HepG2 (cell line): ENCODE data around the gene REM2. TPM values are rescaled to one million over a fixed set of nuclear protein-coding genes. Genes with fewer than 3 reads are reported as not detected.
A peak's percentile ranks its signal among the peaks of the same experiment; 100 is the strongest.

ENCODE experiments used
- CEBPZ ChIP-seq: IDR thresholded peaks from 2 replicates; pipeline ENCODE4 v1.6.1; 2012; ENCODE audit warnings: low read length, improper control_type of control experiment
- CENPX ChIP-seq: sonication (generic); formaldehyde crosslinking; IDR thresholded peaks from 2 replicates; pipeline ENCODE4 v1.9.0; 2021; ENCODE audit warnings: mild to moderate bottlenecking, missing genetic modification reagents, moderate library complexity
- ELF4 ChIP-seq: sonication (generic); formaldehyde crosslinking; IDR thresholded peaks from 2 replicates; pipeline ENCODE4 v1.5.0; 2020; ENCODE audit warnings: missing genetic modification reagents, mild to moderate bottlenecking, moderate library complexity, borderline replicate concordance
- HIVEP1 ChIP-seq: sonication (generic); formaldehyde crosslinking; IDR thresholded peaks from 2 replicates; pipeline ENCODE4 v1.4.0; 2020; ENCODE audit warnings: mild to moderate bottlenecking, missing genetic modification reagents
- HNRNPK ChIP-seq: fragments of 200-400 bp; formaldehyde crosslinking; IDR thresholded peaks from 2 replicates; pipeline ENCODE4 v1.6.1; 2018; ENCODE audit warnings: low read length, low read depth, moderate library complexity, mild to moderate bottlenecking; ENCODE audit not compliant: poor library complexity, severe bottlenecking
- KDM2A ChIP-seq: sonication (generic); formaldehyde crosslinking; IDR thresholded peaks from 2 replicates; pipeline ENCODE4 v1.4.0; 2020; ENCODE audit warnings: low read depth, missing genetic modification reagents, borderline replicate concordance
- MEIS2 ChIP-seq: sonication (generic); formaldehyde crosslinking; IDR thresholded peaks from 2 replicates; pipeline ENCODE4 v1.9.0; 2021; ENCODE audit warnings: mild to moderate bottlenecking, missing genetic modification reagents
- NFKBIZ ChIP-seq: IDR thresholded peaks from 2 replicates; pipeline ENCODE4 v1.6.1; 2018; ENCODE audit warnings: missing genetic modification reagents, missing compliant biosample characterization
- NR2C2 ChIP-seq: sonication (generic); formaldehyde crosslinking; IDR thresholded peaks from 2 replicates; pipeline ENCODE4 v1.4.0; 2020; ENCODE audit warnings: missing genetic modification reagents, mild to moderate bottlenecking, moderate library complexity, borderline replicate concordance
- PAX8 ChIP-seq: sonication (generic); formaldehyde crosslinking; IDR thresholded peaks from 2 replicates; pipeline ENCODE4 v1.8.0; 2022; ENCODE audit warnings: mild to moderate bottlenecking, missing genetic modification reagents, borderline replicate concordance
- PHF5A ChIP-seq: IDR thresholded peaks from one replicate; pipeline ENCODE4 v1.6.1; 2018; ENCODE audit warnings: low read depth, missing genetic modification reagents; ENCODE audit not compliant: unreplicated experiment
- SNRNP70 ChIP-seq: fragments of 200-400 bp; formaldehyde crosslinking; IDR thresholded peaks from 2 replicates; pipeline ENCODE4 v1.6.1; 2017; ENCODE audit warnings: mild to moderate bottlenecking, low read depth, low read length, moderate library complexity
- SRSF9 ChIP-seq: fragments of 200-400 bp; formaldehyde crosslinking; IDR thresholded peaks from 2 replicates; pipeline ENCODE4 v1.6.1; 2018; ENCODE audit warnings: borderline replicate concordance, mild to moderate bottlenecking, low read depth, low read length; ENCODE audit not compliant: insufficient read depth, poor library complexity, severe bottlenecking
- TMF1 ChIP-seq: sonication (generic); formaldehyde crosslinking; IDR thresholded peaks from 2 replicates; pipeline ENCODE4 v1.8.1; 2022; ENCODE audit warnings: low read depth, missing genetic modification reagents
- WIZ ChIP-seq: sonication (generic); formaldehyde crosslinking; IDR thresholded peaks from 2 replicates; pipeline ENCODE4 v1.5.1; 2020; ENCODE audit warnings: mild to moderate bottlenecking, missing genetic modification reagents
- ZFP36L1 ChIP-seq: sonication (generic); formaldehyde crosslinking; IDR thresholded peaks from 2 replicates; pipeline ENCODE4 v1.8.0; 2022; ENCODE audit warnings: mild to moderate bottlenecking, missing genetic modification reagents, moderate library complexity
- ZNF343 ChIP-seq: sonication (generic); formaldehyde crosslinking; IDR thresholded peaks from 2 replicates; pipeline ENCODE4 v1.4.0; 2020; ENCODE audit warnings: mild to moderate bottlenecking, missing genetic modification reagents
- ZNF446 ChIP-seq: sonication (generic); formaldehyde crosslinking; IDR thresholded peaks from 2 replicates; pipeline ENCODE4 v1.5.0; 2020; ENCODE audit warnings: mild to moderate bottlenecking, missing genetic modification reagents
- ZNF670 ChIP-seq: sonication (generic); formaldehyde crosslinking; IDR thresholded peaks from 2 replicates; pipeline ENCODE4 v1.8.0; 2022; ENCODE audit warnings: mild to moderate bottlenecking, missing genetic modification reagents, borderline replicate concordance
- ZNF878 ChIP-seq: sonication (generic); formaldehyde crosslinking; IDR thresholded peaks from 2 replicates; pipeline ENCODE4 v1.8.1; 2023; ENCODE audit warnings: mild to moderate bottlenecking, missing genetic modification reagents, moderate library complexity
- ZSCAN21 ChIP-seq: sonication (generic); formaldehyde crosslinking; IDR thresholded peaks from 2 replicates; pipeline ENCODE4 v1.8.0; 2022; ENCODE audit warnings: mild to moderate bottlenecking, missing genetic modification reagents, moderate library complexity, borderline replicate concordance
- ZUFSP ChIP-seq: sonication (generic); formaldehyde crosslinking; IDR thresholded peaks from 2 replicates; pipeline ENCODE4 v1.9.0; 2021; ENCODE audit warnings: missing genetic modification reagents, mild to moderate bottlenecking, borderline replicate concordance
- ZZZ3 ChIP-seq: sonication (generic); formaldehyde crosslinking; IDR thresholded peaks from 2 replicates; pipeline ENCODE4 v1.4.0; 2020; ENCODE audit warnings: missing genetic modification reagents, mild to moderate bottlenecking, borderline replicate concordance
- polyA plus RNA-seq, 8 experiments: library from polyadenylated mRNA; depleted of rRNA in 3 of 8; stranded (reverse) in 7 of 8; unstranded in 1 of 8; fragments of >200 nt; fragmentation: Illumina TruSeq in 4 of 8; extraction: Trizol in 4 of 8; gene quantifications; 2 replicates each; pipeline versions ENCODE4 v1.2.1 to v1.2.3, GENCODE V29; 2011 to 2016; ENCODE audit warnings: low read depth in 4 of 8, missing spikeins in 1 of 8, mixed read lengths in 1 of 8; ENCODE audit not compliant: insufficient read depth in 1 of 8
- total RNA-seq, 5 experiments: library from RNA; depleted of rRNA; stranded (reverse); fragments of >200 nt; fragmentation: Illumina TruSeq; extraction: Trizol; gene quantifications; 2 replicates each; pipeline ENCODE4 v1.2.3, GENCODE V29; 2016; ENCODE audit warnings: low read depth in 1 of 5

Gene REM2
- total and polyA plus RNA-seq, 2 of the 13 experiments (the other 11 are each of a cell fraction or from before 2014, with no cell fraction given), result 0.20 TPM; not detected in 1

- TF ChIP-seq CEBPZ (no peak), NR2C2 (peak; percentile 6; the same call in 1 of the 2 replicates), NFKBIZ (CRISPR knock-in tag) (0 out of 2 replicates have a peak, but pooled peaks have one; percentile 19), PAX8 (CRISPR knock-in tag) (peak; percentile 31; the same call in 1 of the 2 replicates), HNRNPK (peak; percentile 3), ZFP36L1 (peak; percentile 74; the same call in 1 of the 2 replicates), KDM2A (CRISPR knock-in tag) (no peak), ZNF670 (CRISPR knock-in tag) (0 out of 2 replicates have a peak, but pooled peaks have one; percentile 64), ZZZ3 (CRISPR knock-in tag) (0 out of 2 replicates have a peak, but pooled peaks have one; percentile 8), SNRNP70 (no peak), ZNF343 (CRISPR knock-in tag) (peak; percentile 23; the same call in 1 of the 2 replicates), ZSCAN21 (CRISPR knock-in tag) (peak; percentile 18), ZNF878 (peak; percentile 39; the same call in 1 of the 2 replicates), WIZ (CRISPR knock-in tag) (0 out of 2 replicates have a peak, but pooled peaks have one; percentile 18), PHF5A (peak; percentile 6), CENPX (0 out of 2 replicates have a peak, but pooled peaks have one; percentile 85), HIVEP1 (no peak; the same call in 1 of the 2 replicates), ZNF446 (CRISPR knock-in tag) (peak; percentile 38; the same call in 1 of the 2 replicates), SRSF9 (no peak), TMF1 (peak; percentile 55; the same call in 1 of the 2 replicates), MEIS2 (0 out of 2 replicates have a peak, but pooled peaks have one; percentile 54), ZUFSP (CRISPR knock-in tag) (0 out of 2 replicates have a peak, but pooled peaks have one; percentile 49), ELF4 (CRISPR knock-in tag) (no peak)
These were observed 45.4 kb downstream of the REM2 start (continued) for GRCh38 chr14:22928237-22929103.
